Bronchial smooth muscle cell (primary cell): ENCODE measurements around the gene TBC1D3G. TPM values are rescaled to one million over a fixed set of nuclear protein-coding genes. Genes with fewer than 3 reads are reported as not detected.

Source experiments
- total RNA-seq: library from RNA; depleted of rRNA; stranded (reverse); fragments of >200 nt; gene quantifications from 2 replicates; pipeline ENCODE4 v1.2.1, GENCODE V29; 2014

Gene TBC1D3G
- total RNA-seq = not detected in 2 replicates

GRCh38 chr17:36323584-36323983, at the start of gene TBC1D3G:
Gene TBC1D3G (plus strand): TSS chr17:36323884. CDS start chr17:36325412, 1,528 bp downstream.

Other genes starting within 250 kb of the TBC1D3G start
- gene CCL3, start 233.7 kb upstream of the TBC1D3G start, total RNA-seq = not detected in 2 replicates
- not detected in 2 replicates for gene CCL4, start 220.1 kb upstream of the TBC1D3G start, total RNA-seq
- 2.6 and 3.2 TPM in 2 replicates for gene TBC1D3B, start 147.2 kb upstream of the TBC1D3G start, total RNA-seq
- gene CCL3L1, start 127.1 kb upstream of the TBC1D3G start, total RNA-seq = not detected in 2 replicates
- gene CCL4L2, start 112.8 kb upstream of the TBC1D3G start, total RNA-seq = 0.17 TPM in 1 of 2 replicates, not detected in the other
- not detected in 2 replicates for gene TBC1D3I, start 59.3 kb upstream of the TBC1D3G start, total RNA-seq
- gene TBC1D3H, start 64.6 kb downstream of the TBC1D3G start, total RNA-seq = not detected in 2 replicates
- gene ZNHIT3, start 162.8 kb downstream of the TBC1D3G start, total RNA-seq = 26.6 and 31.9 TPM in 2 replicates
- gene MYO19, start 211.0 kb downstream of the TBC1D3G start, total RNA-seq = 23.4 and 30.1 TPM in 2 replicates
- 0.69 and 2.2 TPM in 2 replicates for gene PIGW, start 211.1 kb downstream of the TBC1D3G start, total RNA-seq
- 76.1 and 103 TPM in 2 replicates for gene GGNBP2, start 221.0 kb downstream of the TBC1D3G start, total RNA-seq